PFSK-1 (cell line): ENCODE measurements around the gene TTC16.

Experiments used
- FOXP2 ChIP-seq: optimal IDR thresholded peaks from 2 replicates; pipeline ENCODE3; 2011; ENCODE audit warnings: borderline replicate concordance, control low read depth, inconsistent platforms; ENCODE audit not compliant: insufficient read depth; ENCODE audit errors: extremely low read length, extremely low read depth
- POLR2AphosphoS5 ChIP-seq: IDR thresholded peaks from 2 replicates; pipeline ENCODE4 v1.6.1; 2012; ENCODE audit warnings: low read depth, mild to moderate bottlenecking, control low read depth, low read length, moderate library complexity
- REST ChIP-seq, 2 experiments: IDR thresholded peaks; 2 replicates each; pipeline versions ENCODE4 v1.6.1 to v1.8.0; 2011 to 2012; ENCODE audit warnings: low read depth in 2 of 2, low read length in 2 of 2, control low read depth in 1 of 2, inconsistent platforms in 1 of 2, mild to moderate bottlenecking in 1 of 2, moderate library complexity in 1 of 2; ENCODE audit not compliant: insufficient read depth in 1 of 2
- SIN3A ChIP-seq: IDR thresholded peaks from 2 replicates; pipeline ENCODE4 v1.6.1; 2012; ENCODE audit warnings: mild to moderate bottlenecking, low read length, moderate library complexity, borderline replicate concordance; ENCODE audit not compliant: insufficient read depth
- TAF1 ChIP-seq: IDR thresholded peaks from 2 replicates; pipeline ENCODE4 v1.6.1; 2012; ENCODE audit warnings: low read length, control low read depth, borderline replicate concordance; ENCODE audit not compliant: insufficient read depth

The TTC16 gene

GRCh38 chr9:127703289-127703946, 12.5 kb upstream of the TTC16 start:
- TF ChIP-seq TAF1: no peak

GRCh38 chr9:127705577-127706379, 10.1 kb upstream of the TTC16 start:
- TF ChIP-seq TAF1 (no peak), REST (IDR thresholded peaks at IDR 0.05; ENCODE audit: insufficient read depth in 1 of 2, low read depth in 2 of 2, low read length in 2 of 2) (no peak), FOXP2 (no peak), POLR2AphosphoS5 (no peak), SIN3A (no peak)

- TF ChIP-seq REST (IDR thresholded peaks at IDR 0.05; ENCODE audit: insufficient read depth in 1 of 2, low read depth in 2 of 2, low read length in 2 of 2) (no peak), SIN3A (no peak), TAF1 (no peak), FOXP2 (no peak), POLR2AphosphoS5 (no peak)
These were observed 9.0 kb upstream of the TTC16 start, which contains the start of gene CFAP157 for GRCh38 chr9:127706836-127707241. Gene CFAP157 (plus strand): TSS chr9:127706988. CDS start chr9:127707032, 44 bp downstream.

GRCh38 chr9:127707766-127708165, 8.1 kb upstream of the TTC16 start:
- TF ChIP-seq SIN3A (no peak), POLR2AphosphoS5 (no peak), TAF1 (no peak), FOXP2 (no peak), REST (IDR thresholded peaks at IDR 0.05; ENCODE audit: insufficient read depth in 1 of 2, low read depth in 2 of 2, low read length in 2 of 2) (no peak)

GRCh38 chr9:127708952-127709587, 6.8 kb upstream of the TTC16 start:
- TF ChIP-seq SIN3A (no peak), FOXP2 (no peak), TAF1 (no peak), POLR2AphosphoS5 (no peak), REST (IDR thresholded peaks at IDR 0.05; ENCODE audit: insufficient read depth in 1 of 2, low read depth in 2 of 2, low read length in 2 of 2) (no peak)
